Measurements from ENCODE around the gene GRK5. TPM values are rescaled to one million over a fixed set of nuclear protein-coding genes. Genes with fewer than 3 reads are reported as not detected.
A peak's percentile ranks its signal among the peaks of the same experiment; 100 is the strongest.

GRK5 gene
- total RNA-seq, 1 donor from 2014 or later, result 12.5 TPM

DNA sequence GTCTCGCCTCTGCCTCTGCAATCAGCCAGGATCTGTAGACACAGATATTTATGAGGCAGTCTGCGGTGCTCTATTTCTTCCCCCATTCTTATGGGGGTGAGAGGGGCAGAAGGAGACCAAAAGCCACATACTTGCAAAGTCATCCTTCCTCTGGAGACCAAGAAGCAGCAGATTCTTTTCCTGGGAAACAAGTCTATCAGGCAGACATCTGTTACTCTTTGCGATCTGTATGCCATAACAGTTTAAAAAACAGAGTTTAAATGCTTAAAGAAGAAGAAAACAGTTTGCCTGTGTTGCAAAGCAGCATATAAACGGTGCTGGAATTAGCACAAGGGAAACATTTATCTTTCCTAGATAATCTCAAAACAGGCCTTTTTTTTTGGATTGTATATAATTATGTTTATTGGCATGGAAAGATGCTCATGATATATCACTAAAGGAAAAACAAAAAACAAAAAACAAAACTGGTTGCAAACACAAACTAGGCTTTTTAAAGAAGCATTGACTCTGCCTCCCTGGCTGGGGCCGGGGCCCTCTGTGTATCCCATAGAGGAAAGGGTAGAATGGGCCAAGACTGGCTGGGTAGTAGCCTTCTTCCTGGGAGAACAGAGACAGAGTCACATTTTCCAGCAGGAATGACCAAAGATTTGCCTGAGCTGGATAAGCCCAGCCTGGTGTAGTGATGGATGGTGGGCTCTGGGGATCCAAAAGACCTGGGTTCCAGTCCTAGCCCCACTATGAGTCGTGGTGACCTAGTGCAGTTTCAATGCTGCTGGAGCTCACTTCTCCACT lies 284.8 kb downstream of the GRK5 start:
- no peak overlapping the region for H3K9ac ChIP-seq (ENCODE audit: low read depth in 1 of 3, low read length in 3 of 3)
- H3K36me3 ChIP-seq (ENCODE audit: control insufficient read depth in 3 of 3, insufficient read depth in 3 of 3, low read length in 3 of 3), result no peaks in the 10 kb centered on the region
- peaks cover 7 to 12% (median 12%) of the 10 kb centered on the region in 3 donors for H3K4me1 ChIP-seq (ENCODE audit: control insufficient read depth in 3 of 3, insufficient read depth in 3 of 3, low read length in 3 of 3)
- H3K4me3 ChIP-seq (ENCODE audit: low read length in 3 of 3), result no peak overlapping the region
- H3K27ac ChIP-seq (ENCODE audit: low read depth, low read length), result no peak overlapping the region
- no peaks in the 10 kb centered on the region for H3K27me3 ChIP-seq (ENCODE audit: control insufficient read depth in 3 of 3, insufficient read depth in 3 of 3, low read length in 3 of 3)
- no peaks in the 10 kb centered on the region for H3K9me3 ChIP-seq (ENCODE audit: control insufficient read depth in 3 of 3, low read length in 3 of 3)

DNA sequence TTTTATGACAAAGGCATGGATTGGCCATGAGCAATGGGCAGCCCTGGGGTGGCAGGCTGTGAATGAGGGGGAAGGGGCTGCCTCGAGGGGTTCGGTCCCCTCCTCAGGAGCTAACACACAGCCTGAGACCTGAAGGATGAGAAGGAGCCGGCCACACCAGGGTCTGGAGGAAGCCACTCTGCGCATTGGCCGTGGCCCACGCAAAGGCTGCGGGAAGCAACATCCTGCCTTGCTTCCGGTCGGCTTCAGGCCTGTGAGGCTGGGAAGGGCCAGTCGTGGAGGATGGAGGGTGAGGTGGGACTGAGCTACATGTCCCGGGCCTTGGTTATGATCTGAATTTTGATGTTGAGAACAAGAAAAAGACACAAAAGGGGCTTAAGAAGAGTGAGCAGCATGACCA lies 285.8 kb downstream of the GRK5 start:
- Histone ChIP-seq H3K9ac (ENCODE audit: low read depth in 1 of 3, low read length in 3 of 3) (no peak overlapping the region), H3K4me3 (ENCODE audit: low read length in 3 of 3) (no peak overlapping the region), H3K4me1 (ENCODE audit: control insufficient read depth in 3 of 3, insufficient read depth in 3 of 3, low read length in 3 of 3) (peaks cover 7 to 12% (median 12%) of the 10 kb centered on the region in 3 donors), H3K27ac (ENCODE audit: low read depth, low read length) (no peak overlapping the region), H3K27me3 (ENCODE audit: control insufficient read depth in 3 of 3, insufficient read depth in 3 of 3, low read length in 3 of 3) (no peaks in the 10 kb centered on the region), H3K36me3 (ENCODE audit: control insufficient read depth in 3 of 3, insufficient read depth in 3 of 3, low read length in 3 of 3) (no peaks in the 10 kb centered on the region), H3K9me3 (ENCODE audit: control insufficient read depth in 3 of 3, low read length in 3 of 3) (no peaks in the 10 kb centered on the region)

DNA sequence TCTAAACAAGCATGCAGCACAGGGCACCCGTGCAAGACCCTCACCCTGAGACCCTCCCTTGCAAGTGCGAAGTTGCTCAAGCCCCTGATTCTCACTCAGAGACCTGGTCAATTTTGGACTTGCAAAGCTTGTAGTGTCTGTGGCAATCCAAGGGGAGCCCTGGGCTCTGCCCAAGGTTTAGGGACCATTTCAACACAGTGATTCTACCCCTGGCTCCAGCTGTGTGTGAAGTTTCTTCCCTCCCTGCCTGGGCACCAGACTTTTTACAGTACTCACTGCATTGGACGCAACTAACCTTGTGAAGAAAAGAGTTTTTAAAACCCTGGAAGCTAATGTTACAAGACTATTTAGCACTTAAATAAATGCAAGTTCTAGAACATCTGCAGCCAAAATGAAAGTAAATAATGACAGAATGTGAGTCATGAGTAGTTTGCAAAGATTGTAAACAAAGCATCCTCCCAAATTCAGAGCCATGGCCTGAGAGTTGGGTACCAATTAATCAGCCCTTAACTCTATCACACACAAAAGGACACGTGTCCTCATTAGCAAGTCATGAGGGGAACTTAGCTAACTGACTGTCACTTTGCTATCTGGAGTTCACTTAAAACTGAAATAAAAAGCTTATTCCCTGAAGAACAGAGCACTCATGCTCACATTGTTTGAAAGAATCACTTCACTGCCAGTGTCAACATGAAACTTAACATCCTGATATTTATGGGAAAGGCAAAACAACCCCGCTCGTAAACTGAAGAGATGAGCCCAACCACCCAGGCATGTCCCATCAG lies 287.1 kb downstream of the GRK5 start:
- no peak overlapping the region for H3K4me3 ChIP-seq (ENCODE audit: low read length in 3 of 3)
- peak overlapping the region; percentile 19 for H3K27ac ChIP-seq (ENCODE audit: low read depth, low read length)
- no peaks in the 10 kb centered on the region for H3K27me3 ChIP-seq (ENCODE audit: control insufficient read depth in 3 of 3, insufficient read depth in 3 of 3, low read length in 3 of 3)
- H3K4me1 ChIP-seq (ENCODE audit: control insufficient read depth in 3 of 3, insufficient read depth in 3 of 3, low read length in 3 of 3), result peaks cover 7 to 12% (median 11%) of the 10 kb centered on the region in 3 donors
- no peak overlapping the region for H3K9ac ChIP-seq (ENCODE audit: low read depth in 1 of 3, low read length in 3 of 3)
- no peaks in the 10 kb centered on the region for H3K9me3 ChIP-seq (ENCODE audit: control insufficient read depth in 3 of 3, low read length in 3 of 3)
- H3K36me3 ChIP-seq (ENCODE audit: control insufficient read depth in 3 of 3, insufficient read depth in 3 of 3, low read length in 3 of 3), result peaks cover 0 to 2% (median 0%) of the 10 kb centered on the region in 3 donors

DNA sequence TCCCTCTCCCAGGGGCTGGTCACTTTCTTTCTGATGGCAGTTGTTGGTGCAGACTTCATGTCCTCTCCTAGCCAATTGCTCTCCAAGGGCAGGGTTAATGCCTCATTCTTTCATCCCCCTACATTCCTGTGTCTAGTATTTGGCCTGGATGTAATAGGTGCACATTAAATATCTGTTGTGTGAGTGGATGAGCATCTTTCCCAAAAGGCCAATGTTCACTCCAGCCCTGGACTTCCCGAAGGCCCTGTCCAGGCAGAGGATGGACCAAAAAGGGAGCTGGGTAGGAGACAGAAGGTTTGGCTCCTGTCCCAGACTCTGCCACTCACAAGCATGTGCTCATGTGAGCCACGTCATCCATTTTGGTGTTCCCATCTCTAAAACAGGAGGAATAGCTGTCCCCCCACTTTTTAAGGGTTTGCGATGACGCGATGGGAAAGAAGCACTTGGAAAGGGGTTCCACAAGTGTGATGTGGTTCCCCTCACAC lies 287.7 kb downstream of the GRK5 start:
- H3K9me3 ChIP-seq (ENCODE audit: control insufficient read depth in 3 of 3, low read length in 3 of 3), result no peaks in the 10 kb centered on the region
- peaks cover 0 to 4% (median 0%) of the 10 kb centered on the region in 3 donors for H3K36me3 ChIP-seq (ENCODE audit: control insufficient read depth in 3 of 3, insufficient read depth in 3 of 3, low read length in 3 of 3)
- no peak overlapping the region for H3K9ac ChIP-seq (ENCODE audit: low read depth in 1 of 3, low read length in 3 of 3)
- H3K27ac ChIP-seq (ENCODE audit: low read depth, low read length), result peak overlapping the region; percentile 19
- peaks cover 7 to 12% (median 9%) of the 10 kb centered on the region in 3 donors for H3K4me1 ChIP-seq (ENCODE audit: control insufficient read depth in 3 of 3, insufficient read depth in 3 of 3, low read length in 3 of 3)
- H3K4me3 ChIP-seq (ENCODE audit: low read length in 3 of 3), result no peak overlapping the region
- no peaks in the 10 kb centered on the region for H3K27me3 ChIP-seq (ENCODE audit: control insufficient read depth in 3 of 3, insufficient read depth in 3 of 3, low read length in 3 of 3)

DNA sequence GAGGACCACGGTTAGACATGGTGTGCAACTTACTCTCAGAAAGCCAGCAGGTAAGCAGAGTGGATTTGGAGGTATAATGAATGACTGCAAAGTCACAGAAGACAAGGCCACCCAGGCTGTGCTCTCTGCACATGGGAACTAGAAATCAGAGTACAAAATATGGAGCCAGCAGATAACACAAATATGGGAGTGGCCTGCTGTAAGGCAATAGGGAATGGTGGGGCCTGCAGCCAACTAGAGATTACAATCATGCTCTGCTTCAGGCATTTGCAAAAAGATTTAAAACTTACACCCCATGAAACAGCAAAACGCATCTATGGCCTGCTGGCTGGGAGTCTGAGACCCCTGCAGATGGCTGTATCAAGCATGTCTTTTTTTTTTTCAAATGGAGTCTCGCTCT lies 288.2 kb downstream of the GRK5 start:
- Histone ChIP-seq H3K4me3 (ENCODE audit: low read length in 3 of 3) (no peak overlapping the region), H3K4me1 (ENCODE audit: control insufficient read depth in 3 of 3, insufficient read depth in 3 of 3, low read length in 3 of 3) (peaks cover 7 to 12% (median 9%) of the 10 kb centered on the region in 3 donors), H3K27ac (ENCODE audit: low read depth, low read length) (peak overlapping the region; percentile 19), H3K9me3 (ENCODE audit: control insufficient read depth in 3 of 3, low read length in 3 of 3) (no peaks in the 10 kb centered on the region), H3K9ac (ENCODE audit: low read depth in 1 of 3, low read length in 3 of 3) (no peak overlapping the region), H3K36me3 (ENCODE audit: control insufficient read depth in 3 of 3, insufficient read depth in 3 of 3, low read length in 3 of 3) (peaks cover 0 to 4% (median 0%) of the 10 kb centered on the region in 3 donors), H3K27me3 (ENCODE audit: control insufficient read depth in 3 of 3, insufficient read depth in 3 of 3, low read length in 3 of 3) (peaks cover 0 to under 1% (median 0%) of the 10 kb centered on the region in 3 donors)

DNA sequence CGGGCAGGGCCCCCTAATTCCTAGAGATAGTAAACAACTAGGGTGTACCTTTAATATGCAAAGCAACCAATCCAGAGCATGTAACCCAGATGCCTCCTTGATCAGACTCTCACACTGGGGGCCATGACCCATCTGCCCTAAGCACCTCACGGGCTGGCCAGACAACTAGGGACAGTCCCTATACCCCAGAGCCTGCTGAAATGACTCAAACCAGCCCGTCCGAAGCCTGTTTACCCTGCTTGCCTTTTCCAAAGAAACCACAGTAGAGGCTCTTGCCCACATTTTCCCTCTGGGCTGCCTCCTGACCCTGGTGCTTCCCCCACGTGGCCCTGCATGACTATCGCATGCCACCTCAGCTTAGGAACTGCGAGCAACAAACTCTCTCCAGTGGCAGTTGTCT lies 288.9 kb downstream of the GRK5 start:
- no peaks in the 10 kb centered on the region for H3K9me3 ChIP-seq (ENCODE audit: control insufficient read depth in 3 of 3, low read length in 3 of 3)
- H3K4me3 ChIP-seq (ENCODE audit: low read length in 3 of 3), result no peak overlapping the region
- H3K36me3 ChIP-seq (ENCODE audit: control insufficient read depth in 3 of 3, insufficient read depth in 3 of 3, low read length in 3 of 3), result peaks cover 0 to 4% (median 0%) of the 10 kb centered on the region in 3 donors
- H3K4me1 ChIP-seq (ENCODE audit: control insufficient read depth in 3 of 3, insufficient read depth in 3 of 3, low read length in 3 of 3), result peaks cover 7 to 12% (median 9%) of the 10 kb centered on the region in 3 donors
- H3K27ac ChIP-seq (ENCODE audit: low read depth, low read length), result no peak overlapping the region
- H3K9ac ChIP-seq (ENCODE audit: low read depth in 1 of 3, low read length in 3 of 3), result no peak overlapping the region
- peaks cover 0 to 3% (median 0%) of the 10 kb centered on the region in 3 donors for H3K27me3 ChIP-seq (ENCODE audit: control insufficient read depth in 3 of 3, insufficient read depth in 3 of 3, low read length in 3 of 3)

DNA sequence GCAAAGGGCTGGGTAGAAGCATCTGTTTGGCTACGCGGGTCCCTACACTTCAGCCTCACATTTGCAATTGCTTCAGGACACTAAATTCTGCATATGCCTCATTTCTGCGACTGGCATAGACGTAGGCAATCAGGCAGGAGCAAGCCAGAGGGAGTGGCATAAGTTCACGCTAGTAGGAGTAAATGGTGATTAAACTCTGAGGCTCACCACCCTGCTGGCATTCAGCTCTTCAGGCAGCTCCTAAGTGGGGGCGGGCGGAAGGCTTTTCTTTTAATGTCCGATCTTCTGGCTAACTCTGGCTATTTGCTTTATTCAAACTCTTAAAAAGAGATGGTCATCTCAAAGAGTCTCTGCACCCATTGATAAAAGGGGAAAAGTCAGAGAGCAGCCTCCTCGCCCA lies 289.9 kb downstream of the GRK5 start:
- H3K4me1 ChIP-seq (ENCODE audit: control insufficient read depth in 3 of 3, insufficient read depth in 3 of 3, low read length in 3 of 3), result peaks cover 7 to 12% (median 9%) of the 10 kb centered on the region in 3 donors
- H3K27me3 ChIP-seq (ENCODE audit: control insufficient read depth in 3 of 3, insufficient read depth in 3 of 3, low read length in 3 of 3), result peaks cover 0 to 3% (median 0%) of the 10 kb centered on the region in 3 donors
- H3K27ac ChIP-seq (ENCODE audit: low read depth, low read length), result no peak overlapping the region
- no peaks in the 10 kb centered on the region for H3K9me3 ChIP-seq (ENCODE audit: control insufficient read depth in 3 of 3, low read length in 3 of 3)
- H3K4me3 ChIP-seq (ENCODE audit: low read length in 3 of 3), result no peak overlapping the region
- peaks cover 0 to 4% (median 0%) of the 10 kb centered on the region in 3 donors for H3K36me3 ChIP-seq (ENCODE audit: control insufficient read depth in 3 of 3, insufficient read depth in 3 of 3, low read length in 3 of 3)
- H3K9ac ChIP-seq (ENCODE audit: low read depth in 1 of 3, low read length in 3 of 3), result no peak overlapping the region

DNA sequence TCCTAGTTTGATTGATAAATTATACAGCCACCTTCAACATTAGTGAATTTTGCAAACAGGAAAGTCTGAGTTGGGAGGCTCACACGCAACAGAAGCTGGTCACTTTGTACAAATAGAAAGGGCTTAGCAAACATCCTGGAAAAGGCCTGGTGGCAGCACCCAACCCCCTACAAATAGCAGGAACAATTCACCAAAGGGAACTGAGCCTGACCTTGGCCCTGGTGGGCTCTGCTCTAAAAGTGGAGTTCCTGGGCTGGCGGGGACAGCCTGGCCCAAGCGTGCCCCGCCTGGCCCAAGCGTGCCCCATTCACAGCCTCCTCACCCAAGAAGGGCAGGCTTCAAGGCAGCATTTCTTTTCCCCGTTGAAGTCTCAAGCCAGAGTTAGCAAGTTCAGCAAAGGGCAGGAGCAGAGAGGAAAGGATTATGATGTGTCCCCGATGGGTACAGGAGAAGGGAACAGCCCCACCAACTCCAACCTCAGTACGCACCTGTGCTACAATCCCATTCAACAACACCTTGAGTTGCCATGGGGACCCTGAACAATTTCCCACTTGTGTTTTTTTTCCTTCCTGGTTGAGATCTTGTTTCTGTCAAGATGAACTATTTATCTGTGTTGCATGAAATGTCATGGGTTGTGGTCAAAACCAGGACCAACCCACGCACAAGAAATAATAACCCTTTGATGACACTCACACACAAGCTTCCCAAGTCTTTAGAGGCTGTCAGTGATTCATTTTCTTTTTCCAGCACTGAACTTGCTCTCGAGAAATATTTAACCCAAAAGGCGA lies 291.7 kb downstream of the GRK5 start:
- Histone ChIP-seq H3K27me3 (ENCODE audit: control insufficient read depth in 3 of 3, insufficient read depth in 3 of 3, low read length in 3 of 3) (peaks cover 0 to 3% (median 0%) of the 10 kb centered on the region in 3 donors), H3K4me3 (ENCODE audit: low read length in 3 of 3) (no peak overlapping the region), H3K36me3 (ENCODE audit: control insufficient read depth in 3 of 3, insufficient read depth in 3 of 3, low read length in 3 of 3) (peaks cover 0 to 4% (median 0%) of the 10 kb centered on the region in 3 donors), H3K9me3 (ENCODE audit: control insufficient read depth in 3 of 3, low read length in 3 of 3) (no peaks in the 10 kb centered on the region), H3K4me1 (ENCODE audit: control insufficient read depth in 3 of 3, insufficient read depth in 3 of 3, low read length in 3 of 3) (peaks cover 4 to 8% (median 5%) of the 10 kb centered on the region in 3 donors), H3K9ac (ENCODE audit: low read depth in 1 of 3, low read length in 3 of 3) (no peak overlapping the region), H3K27ac (ENCODE audit: low read depth, low read length) (no peak overlapping the region)

DNA sequence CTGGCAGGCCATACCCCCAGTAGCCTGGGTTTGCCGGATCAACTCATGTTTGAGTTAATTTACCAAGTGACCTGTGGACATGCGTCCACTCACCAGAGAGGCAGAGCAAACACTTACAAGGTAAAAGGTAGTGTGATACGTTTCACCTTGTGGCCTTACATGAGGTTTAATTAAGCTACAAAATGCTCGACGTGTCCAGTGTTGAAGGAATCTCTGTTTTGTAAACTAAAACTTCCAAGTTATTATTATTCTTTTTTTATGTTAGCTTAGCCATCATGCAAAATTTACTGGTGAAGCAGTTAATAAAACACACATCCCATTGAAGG lies 292.3 kb downstream of the GRK5 start:
- peaks cover 0 to 3% (median 0%) of the 10 kb centered on the region in 3 donors for H3K27me3 ChIP-seq (ENCODE audit: control insufficient read depth in 3 of 3, insufficient read depth in 3 of 3, low read length in 3 of 3)
- peaks cover 2 to 5% (median 2%) of the 10 kb centered on the region in 3 donors for H3K4me1 ChIP-seq (ENCODE audit: control insufficient read depth in 3 of 3, insufficient read depth in 3 of 3, low read length in 3 of 3)
- H3K4me3 ChIP-seq (ENCODE audit: low read length in 3 of 3), result no peak overlapping the region
- no peak overlapping the region for H3K9ac ChIP-seq (ENCODE audit: low read depth in 1 of 3, low read length in 3 of 3)
- no peak overlapping the region for H3K27ac ChIP-seq (ENCODE audit: low read depth, low read length)
- no peaks in the 10 kb centered on the region for H3K9me3 ChIP-seq (ENCODE audit: control insufficient read depth in 3 of 3, low read length in 3 of 3)
- H3K36me3 ChIP-seq (ENCODE audit: control insufficient read depth in 3 of 3, insufficient read depth in 3 of 3, low read length in 3 of 3), result peaks cover 0 to 4% (median 0%) of the 10 kb centered on the region in 3 donors

Measured in skeletal muscle tissue (tissue), 4 donors.